GM19397 (cell line): ENCODE results near the gene NFAM1.

Experiments used
- ATAC-seq: cut with Tn5 transposase; IDR thresholded peaks from one replicate; pipeline ENCODE4 v1.9.1; 2021; ENCODE audit warnings: mild to moderate bottlenecking, moderate library complexity; ENCODE audit not compliant: unreplicated experiment

NFAM1 gene

DNA sequence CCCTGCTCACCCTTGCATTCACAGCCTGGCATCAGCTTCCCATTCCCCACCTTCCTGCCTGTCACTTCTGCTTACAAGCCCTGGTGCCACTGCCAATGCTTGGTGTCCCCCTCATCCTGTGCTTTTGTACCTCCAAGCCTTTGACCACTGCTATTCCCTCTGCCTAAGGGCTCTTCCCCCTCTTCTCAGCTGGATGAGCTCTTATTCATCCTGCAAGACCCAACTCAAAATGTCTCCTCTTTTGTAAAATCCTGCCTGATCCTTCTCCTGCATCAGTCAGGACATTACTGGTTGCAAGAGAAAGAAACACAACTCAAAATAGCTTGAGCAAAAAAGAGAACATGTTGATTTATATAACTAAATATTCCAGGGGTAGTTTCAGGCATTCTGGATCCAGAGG lies 94.8 kb downstream of the NFAM1 start:
- ATAC-seq: no peak

DNA sequence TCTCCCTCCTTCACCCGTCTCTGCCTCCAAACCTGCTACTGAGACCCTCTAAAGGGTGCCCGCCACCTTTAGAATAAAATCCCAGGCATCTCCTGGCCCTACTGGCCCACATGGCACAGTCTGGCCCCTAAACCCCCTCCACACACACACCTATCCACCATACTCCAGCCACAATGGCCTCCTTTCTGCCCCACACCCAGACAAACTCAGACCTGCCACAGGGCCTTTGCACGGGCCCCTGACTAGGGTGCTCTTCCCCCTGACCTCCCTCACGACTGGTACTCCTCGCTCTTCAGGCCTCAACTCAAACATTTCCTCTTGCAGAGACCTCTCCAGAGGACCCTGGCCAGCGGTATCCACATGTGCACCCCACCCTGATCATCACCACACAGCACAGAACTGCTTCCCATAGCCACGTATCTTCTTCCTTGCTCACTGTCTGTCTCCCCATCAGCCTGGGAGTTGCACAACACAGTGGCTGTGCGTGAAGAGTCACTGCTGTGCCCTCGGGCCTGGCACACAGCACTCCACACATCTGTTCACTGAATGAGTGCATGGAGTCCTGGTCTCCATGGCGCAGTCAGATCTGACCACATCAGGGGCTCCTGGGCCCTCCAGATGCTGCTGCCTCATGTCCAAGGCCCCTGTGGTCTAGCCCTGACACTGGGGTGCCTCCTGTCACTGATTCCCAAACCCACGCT lies 95.5 kb downstream of the NFAM1 start:
- ATAC-seq: no peak

DNA sequence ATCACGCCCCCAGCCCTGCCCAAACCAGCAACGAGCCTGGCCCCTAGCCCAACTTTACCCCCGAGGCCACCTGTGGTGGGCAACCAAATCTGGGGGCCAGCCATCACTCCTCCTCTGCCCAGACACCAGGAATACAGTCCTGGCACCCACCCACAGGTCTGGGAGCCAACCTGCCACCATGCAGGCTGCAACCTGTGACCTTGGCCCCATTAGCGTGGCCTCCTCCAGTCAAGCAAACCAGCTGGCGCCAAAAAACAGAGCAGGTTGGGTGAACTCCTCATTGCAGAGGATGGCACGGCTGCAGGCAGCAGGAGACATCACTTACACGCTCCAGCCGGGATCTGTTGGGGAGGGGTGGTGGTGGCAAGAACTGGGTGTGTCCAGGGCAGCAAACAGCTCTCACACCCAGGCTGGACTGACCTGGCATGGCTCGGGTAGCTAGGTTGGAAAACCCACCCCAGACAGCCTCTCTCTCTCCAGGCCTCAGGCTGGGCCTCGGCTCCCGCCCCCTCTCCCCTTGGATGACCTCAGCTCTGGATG lies 96.3 kb downstream of the NFAM1 start:
- no peak for ATAC-seq

DNA sequence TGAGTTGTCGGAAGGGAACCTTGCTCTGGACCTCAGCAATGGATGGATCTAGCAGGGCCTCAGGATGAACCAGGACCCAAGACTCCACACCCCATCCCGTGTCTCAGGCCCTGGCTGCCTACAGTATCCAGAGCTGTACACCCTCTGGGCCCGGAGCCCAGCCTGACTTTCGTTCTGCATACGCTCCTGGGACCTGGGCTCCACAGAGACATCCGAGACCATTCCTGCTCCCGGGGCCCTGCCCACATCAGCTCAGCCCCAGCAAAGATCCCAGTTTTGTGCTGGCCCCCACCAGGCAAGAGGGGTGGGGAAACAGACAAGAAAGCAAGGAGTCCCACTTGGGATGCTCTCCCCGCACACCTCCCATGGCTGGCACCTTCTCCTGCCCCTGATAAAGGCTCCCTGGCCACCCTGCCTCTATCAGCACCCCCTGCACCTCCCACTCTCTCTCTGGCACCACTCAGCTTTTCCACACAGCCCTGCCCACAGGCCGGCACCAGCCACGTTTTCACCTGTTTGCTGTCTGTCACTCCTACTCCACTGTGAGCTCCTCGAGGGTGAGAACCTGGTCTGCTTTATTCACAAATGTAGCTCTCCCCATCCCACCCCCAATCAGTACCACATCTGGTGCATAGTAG lies 97.2 kb downstream of the NFAM1 start:
- no peak for ATAC-seq

DNA sequence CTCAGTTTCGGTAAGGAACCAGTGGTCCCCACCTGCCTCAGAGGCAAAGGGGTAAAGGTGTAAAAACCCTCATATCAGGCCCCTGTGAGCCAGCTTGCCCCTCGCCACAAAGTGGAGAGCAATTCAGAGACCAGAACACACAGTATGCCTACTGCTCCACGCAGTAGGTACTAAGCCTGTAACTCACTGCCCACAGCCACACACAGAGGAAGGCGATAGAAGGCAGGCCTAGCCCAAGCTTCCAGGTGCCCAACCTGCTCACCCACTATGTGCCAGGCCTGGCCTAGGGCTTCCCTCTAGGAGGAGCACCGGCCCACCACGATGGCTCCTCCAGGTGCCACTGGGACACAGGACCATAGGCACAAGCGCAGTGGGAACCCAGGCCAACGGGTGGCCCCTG lies 98.7 kb downstream of the NFAM1 start:
- no peak for ATAC-seq

DNA sequence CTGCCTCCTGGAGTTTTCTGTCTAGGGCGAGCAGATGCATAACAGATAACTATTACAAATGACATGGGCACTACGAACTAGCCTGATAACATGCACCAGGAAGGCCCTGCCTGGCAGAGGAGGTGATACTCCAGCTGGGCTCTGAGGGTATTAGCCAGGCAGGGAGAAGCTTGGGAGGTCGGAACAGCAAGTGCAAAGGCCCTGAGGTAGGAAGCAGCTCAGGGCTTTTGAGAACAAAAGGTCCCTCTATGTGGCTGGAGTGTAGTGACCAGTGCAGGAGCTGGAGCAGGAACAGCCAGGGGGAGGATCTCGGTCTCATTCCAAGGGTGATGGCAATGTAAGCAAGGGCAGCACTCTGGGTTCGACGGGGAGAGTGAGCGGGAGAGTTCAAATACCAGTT lies 100.1 kb downstream of the NFAM1 start:
- ATAC-seq: no peak

DNA sequence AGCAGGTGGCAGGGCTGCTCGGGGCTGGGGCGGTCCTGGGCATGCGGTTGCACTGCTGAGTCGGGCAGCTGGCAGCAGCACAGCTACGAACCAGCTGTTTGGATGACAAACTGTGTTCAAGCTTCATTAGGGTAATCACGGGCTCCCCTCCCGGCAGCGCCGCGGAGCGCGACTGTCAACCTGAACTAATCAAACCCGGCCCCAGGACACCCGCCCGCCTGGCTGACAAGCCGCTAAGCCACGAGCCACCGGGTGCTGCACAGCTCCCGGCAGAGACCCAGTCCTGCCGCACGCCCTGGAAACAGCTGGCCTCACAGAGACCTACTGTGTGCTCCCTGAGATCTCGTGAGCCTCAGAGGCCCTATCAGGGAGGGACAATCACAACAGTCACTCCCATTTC lies 101.2 kb downstream of the NFAM1 start:
- no peak for ATAC-seq
